GM21717 (cell line): ENCODE results near the gene MFAP1.
"Not testable (repeated sequence)": the region's sequence is repeated elsewhere in the genome, so short reads cannot be mapped to it uniquely, and the experiment has no call there.

Source experiments
- ATAC-seq: cut with Tn5 transposase; IDR thresholded peaks from one replicate; pipeline ENCODE4 v1.9.1; 2021; ENCODE audit warnings: mild to moderate bottlenecking, moderate library complexity; ENCODE audit not compliant: unreplicated experiment

MFAP1 gene

GRCh38 chr15:43824302-43825246 is at the start of gene MFAP1:
TSS of gene MFAP1 (minus strand) at chr15:43824690. CDS start at chr15:43824569, 121 bp downstream.
- peak; percentile 63 for ATAC-seq

- no peak for ATAC-seq
These were observed 49.2 kb upstream of the MFAP1 start for GRCh38 chr15:43873651-43874050.

GRCh38 chr15:43872416-43873020 is 48.0 kb upstream of the MFAP1 start:
- ATAC-seq = no peak

GRCh38 chr15:43871835-43872234 is 47.3 kb upstream of the MFAP1 start:
- ATAC-seq = no peak

GRCh38 chr15:43868406-43868805 is 43.9 kb upstream of the MFAP1 start:
- ATAC-seq = no peak

- no peak for ATAC-seq
These were observed 42.6 kb upstream of the MFAP1 start for GRCh38 chr15:43867096-43867495.

- ATAC-seq = not testable (repeated sequence)
These were observed 42.1 kb upstream of the MFAP1 start for GRCh38 chr15:43866636-43867035.

- no peak for ATAC-seq
These were observed 35.1 kb upstream of the MFAP1 start for GRCh38 chr15:43859546-43859945.

GRCh38 chr15:43854801-43855200 is 30.3 kb upstream of the MFAP1 start:
- no peak for ATAC-seq

GRCh38 chr15:43852607-43853006 is 28.1 kb upstream of the MFAP1 start:
- no peak for ATAC-seq

GRCh38 chr15:43851251-43851650 is 26.8 kb upstream of the MFAP1 start:
- no peak for ATAC-seq

- ATAC-seq = no peak
These were observed 20.9 kb upstream of the MFAP1 start for GRCh38 chr15:43845421-43845820.

GRCh38 chr15:43832485-43832884 is 8.0 kb upstream of the MFAP1 start:
- not testable (repeated sequence) for ATAC-seq

- not testable (repeated sequence) for ATAC-seq
These were observed 7.1 kb upstream of the MFAP1 start for GRCh38 chr15:43831519-43832052.

GRCh38 chr15:43830691-43831275 is 6.3 kb upstream of the MFAP1 start:
- ATAC-seq = not testable (repeated sequence)

- not testable (repeated sequence) for ATAC-seq
These were observed 5.6 kb upstream of the MFAP1 start for GRCh38 chr15:43829951-43830540.

- no peak for ATAC-seq
These were observed 3.7 kb upstream of the MFAP1 start for GRCh38 chr15:43828061-43828657.

- ATAC-seq = peak; percentile 55
These were observed 2.2 kb upstream of the MFAP1 start, which contains the start of gene WDR76 for GRCh38 chr15:43826508-43827341. TSS of gene WDR76 (plus strand) at chr15:43827002. CDS start at chr15:43827033, 31 bp downstream.

- ATAC-seq = no peak
These were observed 1.6 kb upstream of the MFAP1 start for GRCh38 chr15:43826029-43826507.
